Measurements from ENCODE around the gene SLC25A29.
"Not testable (repeated sequence)": the region's sequence is repeated elsewhere in the genome, so short reads cannot be mapped to it uniquely, and the experiment has no call there.

Gene SLC25A29

DNA sequence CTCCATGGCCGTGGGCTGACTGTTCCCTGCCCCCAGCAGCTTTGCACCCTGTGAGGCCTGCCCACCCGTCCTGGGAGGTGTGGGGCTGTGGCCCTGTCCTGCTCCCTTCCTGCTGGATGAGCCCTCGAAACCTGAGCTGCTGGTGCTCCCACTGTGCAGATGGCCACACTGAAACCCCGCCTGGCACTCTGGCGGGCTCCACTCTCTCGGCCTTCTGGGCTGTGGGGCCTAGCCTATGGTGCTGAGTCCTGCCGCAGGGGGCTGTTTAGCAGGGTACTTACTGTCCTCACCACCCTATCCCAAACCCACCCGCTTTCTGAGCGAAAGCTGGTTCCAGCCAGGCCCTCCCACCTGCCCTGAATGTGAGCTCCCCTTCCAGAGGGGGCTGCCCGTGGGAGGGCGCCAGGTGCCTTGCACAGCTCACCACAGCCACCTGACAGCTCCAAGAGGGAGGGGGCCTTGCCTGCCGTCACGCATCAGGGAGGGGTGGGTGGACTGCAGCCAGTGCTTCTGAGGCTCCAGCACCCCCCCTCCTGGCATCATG is 24.2 kb upstream of the SLC25A29 start:
- DNase-seq, result no peak

DNA sequence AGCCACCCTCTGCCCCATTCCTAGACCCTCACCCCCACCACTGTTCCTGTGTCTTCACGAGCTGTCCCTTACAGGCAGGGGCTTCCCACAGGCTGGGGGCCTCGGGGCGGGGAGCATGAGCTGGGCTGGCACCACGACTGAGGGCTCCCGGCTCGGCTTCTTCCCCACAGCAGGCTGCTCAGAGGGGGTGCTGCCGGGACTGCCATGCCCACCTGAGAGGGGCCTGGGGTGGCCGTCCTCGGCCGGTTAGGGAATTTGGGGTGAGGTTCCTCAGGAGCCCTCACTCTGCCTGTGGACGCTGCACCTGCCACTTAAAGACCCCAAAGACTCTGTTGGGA is 23.7 kb upstream of the SLC25A29 start:
- DNase-seq, result no peak

DNA sequence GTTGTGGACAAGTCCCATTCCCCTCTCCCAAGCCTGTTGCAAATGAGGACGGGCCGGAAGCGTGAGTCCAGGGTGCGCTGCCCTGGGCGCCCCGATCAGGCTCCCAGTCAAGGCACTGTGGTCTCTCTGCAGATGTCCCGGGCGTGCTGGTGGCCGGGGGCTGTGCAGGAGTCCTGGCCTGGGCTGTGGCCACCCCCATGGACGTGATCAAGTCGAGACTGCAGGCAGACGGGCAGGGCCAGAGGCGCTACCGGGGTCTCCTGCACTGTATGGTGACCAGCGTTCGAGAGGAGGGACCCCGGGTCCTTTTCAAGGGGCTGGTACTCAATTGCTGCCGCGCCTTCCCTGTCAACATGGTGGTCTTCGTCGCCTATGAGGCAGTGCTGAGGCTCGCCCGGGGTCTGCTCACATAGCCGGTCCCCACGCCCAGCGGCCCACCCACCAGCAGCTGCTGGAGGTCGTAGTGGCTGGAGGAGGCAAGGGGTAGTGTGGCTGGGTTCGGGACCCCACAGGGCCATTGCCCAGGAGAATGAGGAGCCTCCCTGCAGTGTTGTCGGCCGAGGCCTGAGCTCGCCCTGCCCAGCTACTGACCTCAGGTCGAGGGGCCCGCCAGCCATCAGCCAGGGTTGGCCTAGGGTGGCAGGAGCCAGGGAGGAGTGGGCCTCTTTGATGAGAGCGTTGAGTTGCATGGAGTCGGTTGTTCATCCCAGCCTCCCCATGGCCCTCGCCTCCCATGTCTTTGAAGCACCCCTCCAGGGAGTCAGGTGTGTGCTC is 23.2 kb upstream of the SLC25A29 start:
- DNase-seq, result no peak

DNA sequence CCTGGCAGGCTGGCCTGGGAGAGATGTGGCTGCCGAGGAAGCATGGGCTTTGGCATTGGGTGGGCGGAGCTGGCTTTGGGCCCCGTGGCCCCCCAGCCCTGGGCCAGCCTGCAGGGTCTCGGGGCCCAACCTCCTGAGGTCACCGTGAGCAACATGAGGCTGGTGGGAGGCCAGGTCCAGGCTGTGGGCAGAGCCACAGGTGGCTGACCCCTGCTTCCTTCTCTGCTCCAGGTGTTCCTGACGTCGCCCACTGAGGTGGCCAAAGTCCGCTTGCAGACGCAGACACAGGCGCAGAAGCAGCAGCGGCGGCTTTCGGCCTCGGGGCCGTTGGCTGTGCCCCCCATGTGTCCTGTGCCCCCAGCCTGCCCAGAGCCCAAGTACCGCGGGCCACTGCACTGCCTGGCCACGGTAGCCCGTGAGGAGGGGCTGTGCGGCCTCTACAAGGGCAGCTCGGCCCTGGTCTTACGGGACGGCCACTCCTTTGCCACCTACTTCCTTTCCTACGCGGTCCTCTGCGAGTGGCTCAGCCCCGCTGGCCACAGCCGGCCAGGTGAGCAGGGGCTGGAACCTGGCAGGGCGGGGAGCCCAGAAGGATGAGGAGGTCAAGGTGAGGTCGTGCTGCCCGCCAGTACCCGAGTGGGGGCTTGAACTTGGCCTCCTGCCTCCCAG is 22.4 kb upstream of the SLC25A29 start:
- DNase-seq, result no peak

DNA sequence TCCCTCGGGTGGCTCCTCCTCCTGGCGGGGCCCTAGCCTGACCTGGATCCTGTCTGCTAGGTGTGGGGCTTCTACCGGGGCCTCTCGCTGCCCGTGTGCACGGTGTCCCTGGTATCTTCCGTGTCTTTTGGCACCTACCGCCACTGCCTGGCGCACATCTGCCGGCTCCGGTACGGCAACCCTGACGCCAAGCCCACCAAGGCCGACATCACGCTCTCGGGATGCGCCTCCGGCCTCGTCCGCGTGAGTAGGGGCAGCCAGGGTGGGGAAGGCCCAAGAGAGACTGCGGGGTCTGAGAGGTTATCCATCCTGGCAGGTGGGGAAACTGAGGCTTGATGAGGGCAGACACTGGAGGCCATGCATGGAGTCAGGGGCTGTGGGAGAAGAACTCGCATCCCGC is 20.9 kb upstream of the SLC25A29 start:
- DNase-seq, result no peak

DNA sequence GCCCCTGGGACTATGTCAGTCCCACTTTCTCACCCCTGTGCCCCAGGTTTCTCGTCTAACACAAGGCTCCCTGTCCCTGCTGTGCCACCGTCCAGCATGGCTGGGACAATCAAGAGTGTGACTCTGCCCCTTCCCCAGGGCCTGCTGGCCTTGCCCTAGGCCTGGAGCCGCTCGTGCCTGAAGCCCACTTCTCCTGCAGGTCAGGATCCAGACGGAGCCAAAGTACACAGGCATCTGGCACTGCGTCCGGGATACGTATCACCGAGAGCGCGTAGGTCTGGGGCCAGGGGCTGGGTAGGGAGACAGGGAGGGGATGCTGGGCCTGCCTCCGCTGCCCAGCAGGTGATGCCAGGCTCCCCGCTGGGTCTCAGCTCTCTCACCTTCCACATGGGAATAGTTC is 19.7 kb upstream of the SLC25A29 start:
- no peak for DNase-seq

DNA sequence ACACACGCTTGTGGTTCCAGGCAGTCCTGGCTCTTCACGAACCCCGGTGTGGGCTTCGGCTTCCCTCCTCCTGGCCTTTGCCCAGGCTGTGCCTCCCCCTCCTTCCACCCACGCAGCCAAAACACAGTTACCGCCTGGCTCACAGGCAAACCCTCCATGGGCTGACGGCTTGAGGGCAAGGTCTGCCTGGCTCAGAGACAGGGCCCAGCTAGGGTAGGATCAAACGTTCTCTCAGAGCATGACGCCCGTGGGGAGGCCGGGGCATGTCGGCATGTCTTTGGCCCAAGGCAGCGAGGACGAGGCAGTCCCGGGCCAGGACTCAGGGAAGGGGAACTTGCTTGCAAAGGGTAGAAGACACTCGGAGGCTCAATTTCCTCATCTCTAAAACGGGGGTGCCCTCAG is 19.0 kb upstream of the SLC25A29 start:
- DNase-seq, result no peak

DNA sequence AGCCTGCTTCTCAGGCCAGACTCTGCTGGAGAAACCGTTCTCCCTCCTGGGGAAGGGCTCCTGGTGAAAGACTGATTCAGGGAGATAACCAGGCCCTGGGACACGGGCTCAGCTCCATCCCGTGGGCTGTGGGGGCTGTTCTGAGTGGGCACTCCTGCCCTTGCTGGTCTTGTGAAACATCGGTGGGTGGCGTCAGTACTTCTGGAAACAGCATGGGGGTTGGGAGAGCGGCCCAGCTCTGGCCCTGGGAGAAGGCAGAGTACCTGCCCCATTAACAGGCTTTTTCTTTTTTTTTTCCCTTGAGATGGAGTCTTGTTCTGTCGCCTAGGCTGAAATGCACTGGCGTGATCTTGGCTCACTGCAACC is 17.7 kb upstream of the SLC25A29 start:
- no peak for DNase-seq

DNA sequence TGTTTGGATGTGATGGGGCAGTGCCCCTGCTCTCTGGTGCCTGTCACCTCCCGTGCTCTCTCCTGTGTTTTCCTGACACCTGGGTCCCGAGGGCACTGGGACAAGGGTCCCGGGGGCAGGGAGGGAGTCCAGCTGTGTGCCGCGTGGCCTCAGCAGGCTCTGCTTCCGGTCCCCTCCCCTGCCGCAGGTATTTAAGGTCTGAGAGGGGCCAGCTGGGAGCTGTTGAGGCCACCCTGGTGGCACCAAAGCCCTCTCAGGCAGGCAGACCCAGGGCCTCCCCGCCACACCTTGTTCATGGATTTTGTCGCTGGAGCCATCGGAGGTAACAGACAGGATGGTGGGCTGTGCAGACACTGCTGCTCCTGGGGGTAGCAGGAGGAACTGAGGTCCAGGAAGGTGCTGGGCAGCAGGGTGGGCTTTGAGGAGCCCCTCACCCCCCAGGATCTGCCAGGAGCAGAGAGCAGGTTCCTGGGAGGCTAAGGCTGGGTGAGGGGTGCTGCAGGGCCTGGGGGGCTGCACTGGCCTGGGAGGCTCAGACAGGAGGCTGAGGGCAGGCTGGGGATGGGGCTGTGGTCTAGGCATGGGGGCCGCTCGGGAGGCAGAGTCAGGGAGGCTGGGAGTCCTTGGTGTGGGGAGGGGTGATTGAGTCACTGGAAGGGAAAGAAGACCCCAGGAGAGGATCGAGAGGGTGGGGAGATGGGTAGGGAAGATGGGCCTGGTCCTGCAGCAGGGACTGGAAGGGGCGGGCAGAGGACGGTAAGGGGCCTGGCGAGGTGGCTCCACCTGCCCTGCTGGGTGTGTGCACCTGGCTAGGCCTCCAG is 17.1 kb upstream of the SLC25A29 start, which contains the start of gene SLC25A47:
Gene SLC25A47 (plus strand): TSS at position 219 of the 821 bp plus-strand sequence. CDS start 76 bp downstream, at position 295.
- DNase-seq, result no peak

DNA sequence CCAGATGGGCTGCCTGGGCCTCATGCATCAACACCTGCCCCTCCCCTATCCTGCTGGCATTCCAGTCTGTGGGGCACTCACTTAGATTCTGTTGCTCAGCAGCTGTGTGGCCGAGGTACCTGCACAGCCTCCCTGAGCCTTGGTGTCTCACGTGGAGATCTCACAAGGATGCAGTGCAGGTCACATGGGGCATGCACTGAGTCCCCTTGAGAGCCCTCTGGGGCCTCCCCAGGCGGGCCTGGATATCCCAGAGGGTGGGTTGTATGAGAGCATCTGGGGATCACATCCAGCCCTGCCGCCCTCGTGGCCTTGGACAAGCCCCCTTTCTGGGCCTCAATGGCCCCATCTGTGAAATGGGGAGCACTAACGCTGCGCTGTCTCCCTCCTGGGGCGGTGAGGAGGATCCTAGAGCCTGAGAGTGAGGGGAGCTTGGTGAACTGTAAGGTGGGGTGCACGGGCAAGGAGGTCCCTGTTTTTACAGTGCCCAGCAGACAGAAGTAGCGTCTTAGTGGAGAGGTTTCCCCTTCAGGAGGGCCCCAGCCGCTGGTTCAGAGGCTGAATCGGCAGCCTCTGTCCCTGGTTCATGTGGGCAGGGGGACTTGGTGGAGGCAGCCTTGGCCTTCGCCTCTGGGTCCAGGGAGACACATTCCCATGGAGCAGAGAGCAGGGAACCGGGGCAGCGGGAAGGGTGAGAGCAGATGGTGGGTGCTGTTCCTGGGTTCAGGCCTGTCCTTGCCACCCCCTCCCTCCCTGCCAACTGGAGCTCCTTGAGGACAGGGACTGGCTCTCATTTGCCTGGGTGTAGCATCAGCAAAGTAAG is 16.1 kb upstream of the SLC25A29 start:
- no peak for DNase-seq

DNA sequence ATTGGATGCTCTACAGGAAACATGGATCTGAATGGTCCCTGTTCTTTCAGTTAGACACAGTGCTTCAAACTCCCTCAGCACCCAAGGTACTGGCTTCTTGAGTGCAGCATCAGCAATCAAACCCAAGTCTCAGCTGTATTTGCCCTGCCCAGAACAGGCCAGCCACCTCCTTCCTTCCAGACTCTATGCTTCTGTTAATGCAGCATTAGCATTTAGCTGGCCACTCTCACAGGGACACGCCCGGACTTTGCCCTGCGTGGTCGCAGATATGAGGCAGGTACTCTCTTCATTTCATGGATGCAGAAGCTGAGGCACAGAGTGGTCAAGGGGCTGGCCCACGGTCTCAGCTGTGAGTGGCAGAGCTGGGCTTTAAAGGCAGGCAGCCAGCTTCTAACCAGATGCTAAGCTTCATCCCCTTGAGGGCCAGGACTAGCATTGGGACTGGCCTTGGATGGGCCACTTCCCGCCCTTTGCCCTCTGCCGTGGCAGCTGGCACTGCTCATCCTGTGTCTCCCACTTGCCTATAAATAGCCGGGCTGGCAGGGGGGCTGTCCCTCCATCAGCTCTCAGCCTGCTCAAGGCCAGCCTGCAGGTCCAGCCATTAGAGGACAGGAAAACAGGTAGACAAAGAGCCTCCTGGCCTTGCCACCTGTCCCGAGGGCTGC is 15.4 kb upstream of the SLC25A29 start:
- DNase-seq, result no peak

DNA sequence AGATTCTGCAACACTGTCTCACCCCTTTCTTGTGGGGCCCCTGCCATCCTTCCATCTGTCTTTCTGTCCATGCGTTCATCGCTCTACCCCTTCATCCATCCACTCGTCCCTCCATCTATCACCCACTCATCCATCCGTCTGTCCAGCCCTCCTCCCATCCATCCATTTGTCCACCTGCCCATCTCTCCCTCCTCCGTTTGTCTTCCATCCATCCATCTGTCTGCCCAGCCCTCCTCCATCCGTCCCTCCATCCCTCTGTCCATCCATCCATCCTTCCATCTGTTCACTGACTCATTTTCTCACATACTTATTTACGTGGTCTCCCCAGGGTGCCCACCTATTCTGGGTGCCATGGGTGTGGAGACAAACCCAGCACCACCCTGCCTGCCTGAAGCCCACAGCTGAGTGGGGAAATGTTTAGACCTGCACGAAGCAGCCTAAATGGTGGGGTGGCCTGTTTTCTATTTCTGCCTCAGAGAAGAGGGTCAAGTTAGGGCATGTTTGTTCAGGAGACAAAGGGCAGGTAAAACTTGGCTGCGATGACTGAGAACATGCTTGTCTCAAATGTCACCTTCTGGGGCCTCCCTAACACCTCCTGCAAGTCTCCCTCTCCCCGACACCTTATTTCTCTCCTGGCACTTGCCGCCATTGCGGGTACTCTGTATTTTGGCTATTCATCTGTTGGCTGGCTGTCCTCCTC is 14.1 kb upstream of the SLC25A29 start:
- no peak for DNase-seq

DNA sequence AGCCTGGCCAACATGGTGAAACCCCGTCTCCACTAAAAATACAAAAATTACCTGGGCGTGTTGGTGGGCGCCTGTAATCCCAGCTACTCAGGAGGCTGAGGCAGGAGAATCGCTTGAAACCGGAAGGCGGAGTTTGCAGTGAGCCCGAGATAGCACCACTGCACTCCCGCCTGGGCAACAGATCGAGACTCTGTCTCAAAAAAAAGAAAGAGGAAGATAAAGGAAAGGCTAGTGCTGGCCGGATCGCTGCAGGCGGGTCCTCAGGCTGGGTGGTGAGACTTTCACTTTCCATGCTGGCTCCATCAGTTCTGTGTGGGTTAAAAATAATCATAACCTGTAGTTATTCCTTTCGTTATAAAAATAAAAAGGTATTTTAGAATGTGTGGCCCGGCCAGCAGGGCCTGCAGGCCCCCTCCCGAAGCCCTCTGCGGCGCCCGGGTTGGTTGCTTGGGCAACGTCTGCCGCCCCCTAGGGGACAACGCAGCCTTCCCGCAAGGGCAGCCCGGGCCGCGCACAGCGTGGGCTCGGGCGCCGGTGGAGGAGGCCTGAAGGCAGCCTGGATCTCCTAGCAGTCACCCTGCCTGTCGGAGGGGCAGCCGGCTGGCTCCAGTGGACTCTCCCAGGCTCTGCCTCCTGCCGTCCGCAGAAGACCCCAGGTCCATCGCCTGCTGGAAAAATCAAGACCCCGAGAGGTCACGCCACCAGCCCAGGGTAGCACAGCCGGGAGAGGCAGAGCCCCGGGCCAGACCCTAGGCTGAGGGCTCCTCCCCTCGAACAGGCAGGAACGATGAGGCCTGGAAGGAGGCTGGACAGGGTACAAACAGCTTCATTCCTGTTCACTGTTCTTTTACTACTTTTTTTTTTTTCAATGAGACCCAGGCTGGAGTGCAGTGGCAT is 11.9 kb upstream of the SLC25A29 start:
- no peak for DNase-seq

DNA sequence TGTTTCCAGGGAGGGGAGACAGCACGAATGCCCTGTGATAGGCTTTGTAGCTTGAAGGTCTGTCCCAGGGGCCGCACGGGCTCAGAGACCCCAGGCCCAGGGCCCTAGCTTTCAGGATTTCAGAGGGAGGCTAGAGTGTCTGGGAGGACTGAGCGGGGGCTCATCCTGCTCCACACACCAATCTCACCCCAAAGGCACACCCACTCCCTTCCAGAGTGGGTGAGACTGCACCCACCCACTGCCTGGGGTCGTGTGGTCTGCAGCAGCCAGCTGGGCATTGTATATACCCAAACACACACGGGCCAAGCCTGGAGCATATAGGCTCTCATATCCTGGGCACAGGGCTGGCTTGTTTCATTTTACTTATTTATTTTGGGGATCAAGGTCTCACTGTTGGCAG is 11.1 kb upstream of the SLC25A29 start:
- DNase-seq, result no peak

DNA sequence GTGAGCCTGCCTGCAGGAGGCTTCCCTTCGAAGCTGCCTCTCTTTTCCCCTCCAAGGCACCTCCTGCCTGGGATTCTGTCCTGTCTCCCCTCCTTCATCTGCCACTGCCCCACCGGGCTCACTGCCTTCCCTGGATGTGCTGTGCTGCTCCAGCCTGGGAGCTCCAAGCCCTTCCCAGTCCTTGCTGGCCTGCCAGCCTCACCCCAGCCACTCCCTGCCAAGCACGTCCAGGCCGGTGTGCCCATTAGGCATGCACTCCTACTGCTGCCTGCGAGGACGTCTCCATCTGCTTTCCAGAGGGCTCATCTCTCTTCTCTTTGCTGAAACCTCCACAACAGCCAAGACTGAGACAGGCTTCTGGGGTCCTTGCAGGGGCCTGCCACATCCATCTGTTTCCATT is 8.5 kb upstream of the SLC25A29 start:
- no peak for DNase-seq

DNA sequence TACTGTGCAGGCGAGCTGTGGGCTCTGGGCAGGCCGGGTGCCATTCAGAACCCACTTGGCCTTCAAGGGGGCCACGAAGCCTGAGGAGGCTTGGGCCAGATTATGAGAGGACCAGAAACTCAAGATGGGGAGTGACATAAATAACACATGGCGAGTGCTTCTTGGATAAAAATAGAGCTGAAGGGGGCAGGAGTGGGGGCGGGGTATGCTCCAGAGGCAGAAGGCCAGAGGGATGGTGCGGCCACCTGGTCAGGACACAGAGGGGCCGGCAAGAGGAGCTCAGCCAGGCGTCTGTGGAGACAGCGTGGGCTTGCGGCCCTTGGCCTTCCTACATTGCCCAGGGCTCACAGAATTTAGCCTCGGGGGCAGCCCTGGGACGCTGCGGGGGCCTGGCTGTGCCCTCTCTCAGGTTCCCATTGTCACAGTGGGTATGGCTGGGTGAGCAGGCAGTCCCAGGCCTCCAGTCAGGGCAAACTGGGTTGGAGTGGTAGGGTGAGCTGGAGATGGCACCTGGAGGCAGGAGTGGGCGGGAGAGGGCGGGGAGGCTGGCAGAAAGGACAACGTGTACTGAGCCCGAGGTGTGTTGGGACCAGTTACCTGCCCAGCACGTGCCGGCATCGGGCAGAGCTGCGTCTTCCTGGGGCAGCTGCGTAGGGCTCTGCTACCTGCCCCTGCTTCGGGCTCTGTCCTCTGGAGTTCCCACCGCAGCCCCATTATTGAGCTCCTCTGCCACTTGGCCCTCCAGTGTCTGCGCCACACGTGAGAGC is 7.4 kb upstream of the SLC25A29 start:
- DNase-seq, result no peak

DNA sequence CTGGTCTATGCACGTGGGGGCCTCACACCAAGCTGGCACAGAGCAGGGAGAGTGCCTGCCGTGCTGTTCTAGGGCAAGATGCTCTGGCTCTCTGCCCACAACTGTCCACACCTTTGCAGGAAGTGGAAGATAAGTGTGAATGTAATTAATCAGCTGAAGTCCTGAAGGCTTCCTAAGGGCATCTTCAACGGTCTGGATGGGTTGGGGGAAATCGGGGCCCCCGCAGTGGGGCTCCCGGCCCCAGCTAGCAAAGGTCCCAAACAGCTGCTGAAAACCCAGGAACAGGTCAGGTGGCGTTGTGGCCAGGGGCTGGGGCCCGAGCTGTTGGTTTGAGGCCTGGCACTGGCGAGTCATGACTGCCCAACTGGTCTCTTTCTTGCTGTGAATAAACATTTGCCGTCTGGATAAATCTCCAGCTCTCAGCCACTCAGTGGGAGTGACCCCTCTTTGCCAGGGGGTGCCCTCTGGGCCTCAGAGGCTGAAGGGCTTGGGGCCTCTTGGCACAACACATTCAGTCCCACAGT is 6.7 kb upstream of the SLC25A29 start:
- no peak for DNase-seq

DNA sequence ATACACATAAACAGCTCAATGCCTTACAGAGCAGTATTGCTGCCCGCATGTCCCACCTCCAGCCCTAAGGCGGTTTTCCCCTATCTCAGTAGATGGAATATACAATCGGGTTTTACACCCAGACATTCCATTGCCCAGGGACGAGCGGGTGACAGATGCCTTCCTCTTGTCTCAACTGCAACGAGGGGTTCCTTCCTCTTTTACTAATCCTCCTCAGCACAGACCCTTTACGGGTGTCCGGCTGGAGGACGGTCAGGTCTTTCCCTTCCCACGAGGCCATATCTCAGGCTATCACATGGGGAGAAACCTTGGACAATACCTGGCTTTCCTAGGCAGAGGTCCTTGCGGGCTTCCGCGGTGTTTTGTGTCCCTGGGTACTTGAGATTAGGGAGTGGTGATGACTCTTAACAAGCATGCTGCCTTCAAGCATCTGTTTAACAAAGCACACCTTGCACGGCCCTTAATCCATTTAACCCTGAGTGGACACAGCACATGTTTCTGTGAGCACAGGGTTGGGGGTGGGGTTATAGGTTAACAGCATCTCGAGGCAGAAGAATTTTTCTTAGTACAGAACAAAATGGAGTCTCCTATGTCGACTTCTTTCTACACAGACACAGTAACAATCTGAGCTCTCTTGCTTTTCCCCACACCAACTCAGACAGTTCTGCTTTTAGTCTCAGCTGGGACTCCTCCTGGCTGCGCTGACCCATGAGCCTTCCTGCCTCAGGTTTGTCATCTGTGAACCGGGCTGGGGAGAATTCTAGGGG is 6.0 kb upstream of the SLC25A29 start:
- not testable (repeated sequence) for DNase-seq
